NCI-H82 (cell line): ENCODE results near the gene FANCC.

Source experiments
- DNase-seq: peaks from one replicate; lab custom pipeline; 2025; lab: John Stamatoyannopoulos, UW

The FANCC gene

GRCh38 chr9:95067897-95068296, 249.6 kb downstream of the FANCC start:
- DNase-seq: no peak

- no peak for DNase-seq
Observed at GRCh38 chr9:95067057-95067456, 250.5 kb downstream of the FANCC start.

GRCh38 chr9:95065224-95065623, 252.3 kb downstream of the FANCC start:
- DNase-seq: no peak

- no peak for DNase-seq
Observed at GRCh38 chr9:95063300-95063699, 254.2 kb downstream of the FANCC start.

- no peak for DNase-seq
Observed at GRCh38 chr9:95062596-95063065, 254.9 kb downstream of the FANCC start.

- no peak for DNase-seq
Observed at GRCh38 chr9:95061916-95062595, 255.5 kb downstream of the FANCC start.

- no peak for DNase-seq
Observed at GRCh38 chr9:95060916-95061315, 256.6 kb downstream of the FANCC start.

GRCh38 chr9:95060234-95060633, 257.3 kb downstream of the FANCC start:
- no peak for DNase-seq

GRCh38 chr9:95058795-95059386, 258.6 kb downstream of the FANCC start:
- DNase-seq: no peak

- DNase-seq: no peak
Observed at GRCh38 chr9:95058121-95058785, 259.3 kb downstream of the FANCC start.

- no peak for DNase-seq
Observed at GRCh38 chr9:95057101-95057500, 260.4 kb downstream of the FANCC start.

- no peak for DNase-seq
Observed at GRCh38 chr9:95055851-95056551, 261.5 kb downstream of the FANCC start.

GRCh38 chr9:95055334-95055850, 262.1 kb downstream of the FANCC start:
- DNase-seq: no peak

- DNase-seq: no peak
Observed at GRCh38 chr9:95053611-95054570, 263.6 kb downstream of the FANCC start.

- no peak for DNase-seq
Observed at GRCh38 chr9:95049761-95050160, 267.7 kb downstream of the FANCC start.
